ENCODE measurements around the gene PHC2. TPM values are rescaled to one million over a fixed set of nuclear protein-coding genes. Genes with fewer than 3 reads are reported as not detected.

Gene PHC2
- total RNA-seq (2022) (117 and 137 TPM in 2 replicates), Bru-seq, nascent RNA (percentile 92 among the genes with signal in this experiment), BruChase-seq, experiment 1, labeled RNA remaining after a 6-hour chase (percentile 73 among the genes with signal in this experiment), BruChase-seq, experiment 2, labeled RNA remaining after a 2-hour chase (percentile 80 among the genes with signal in this experiment)
- long read RNA-seq, transcript PHC2-202 (7 exons, 2,550 nt) = major isoform, 220 of 386 reads
- long read RNA-seq, partial matches to known transcripts = 35 of 386 reads
- long read RNA-seq, other reads (novel, unspliced or antisense) = 129 of 386 reads

DNA sequence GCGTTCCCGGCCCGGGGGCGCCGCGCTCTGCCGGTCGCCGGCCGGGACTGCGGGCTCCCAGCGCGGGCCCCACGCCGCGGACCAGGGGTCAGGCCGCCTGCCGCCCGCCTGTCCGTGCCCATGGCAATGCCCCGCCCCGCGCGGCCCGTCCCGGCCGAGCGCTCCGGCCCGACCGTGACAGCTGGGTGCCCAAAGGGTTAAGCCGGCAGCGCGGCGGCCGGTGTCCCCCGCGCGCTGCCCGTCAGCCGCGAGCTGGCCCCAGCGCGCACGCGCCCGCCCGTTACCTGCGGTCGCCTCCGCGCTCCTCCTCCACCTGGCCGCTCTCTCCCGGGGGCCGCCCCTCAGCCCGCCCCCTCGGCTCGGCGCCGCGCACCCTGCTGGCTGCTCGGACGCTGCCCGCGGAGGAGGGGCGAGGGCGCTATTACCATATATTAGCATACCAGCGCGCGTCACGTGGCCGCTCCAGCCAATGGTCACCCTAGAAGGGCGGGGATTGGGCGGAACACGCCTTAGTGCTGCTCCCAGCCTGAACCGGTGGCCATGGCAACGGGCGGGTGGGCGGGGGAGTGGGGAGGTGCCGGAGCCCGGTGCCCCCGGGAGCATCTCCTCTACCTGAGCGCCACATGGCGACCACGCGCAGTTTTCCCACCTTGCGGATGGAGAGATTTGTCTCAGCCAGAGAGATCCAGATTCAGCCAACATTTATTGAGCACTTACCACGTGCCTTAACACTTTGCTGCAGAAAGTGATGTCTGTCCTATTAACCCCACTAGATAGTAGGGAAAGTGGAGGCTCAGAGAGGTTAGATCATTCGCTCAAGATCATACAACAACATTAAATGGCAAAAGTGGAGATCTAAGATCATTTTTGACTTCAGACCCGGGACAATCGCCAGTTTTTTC is at the start of gene PHC2:
Gene PHC2 (minus strand): TSS at position 404 of the 902 bp plus-strand sequence. CDS start 55,556 bp downstream, outside the sequence.
- peaks cover 6% of the 10 kb centered on the region for H3K36me3 Mint-ChIP-seq (ENCODE audit: insufficient read depth, unreplicated experiment)
- H3K27ac Mint-ChIP-seq (ENCODE audit: low read depth, unreplicated experiment) = no peak within 1 kb of the TSS
- CTCF ChIA-PET = interaction anchor here (0.6 to 3.5 kb wide), 6 partner anchors 9 to 103 kb away, joined by 3 to 16 read pairs (median 4); no protein-coding TSS in a partner anchor
- H3K4me3 Mint-ChIP-seq (ENCODE audit: unreplicated experiment) = no peak within 1 kb of the TSS
- no peaks in the 10 kb centered on the region for H3K9me3 Mint-ChIP-seq (ENCODE audit: unreplicated experiment)
- TF ChIP-seq CTCF (IDR thresholded peaks at IDR 0.05; ENCODE audit: unreplicated experiment) = no peak
- intact Hi-C loops (cut with micrococcal nuclease) = loop anchor here (5.0 kb wide), 1 partner anchor 49 kb away; no protein-coding TSS in a partner anchor
- no TSS peak for BruUV-seq (replicated peaks)
- H3K4me1 Mint-ChIP-seq (ENCODE audit: insufficient read depth, unreplicated experiment) = peaks cover 21% of the 10 kb centered on the region
- POLR2A ChIA-PET = interaction anchor here (0.7 to 2.2 kb wide), 4 partner anchors 38 to 81 kb away, joined by 3 to 9 read pairs (median 4); no protein-coding TSS in a partner anchor
- peak; percentile 97 for DNase-seq (ENCODE audit: unreplicated experiment)
- H3K27me3 Mint-ChIP-seq (ENCODE audit: insufficient read depth, unreplicated experiment) = no peaks in the 10 kb centered on the region

GRCh38 chr1:33477451-33477850 is 46.6 kb upstream of the PHC2 start:
- CTCF ChIA-PET = interaction anchor here (0.5 to 1.2 kb wide), 4 partner anchors 12 to 1119 kb away, joined by 3 to 4 read pairs (median 4); no protein-coding TSS in a partner anchor
- no peak for TF ChIP-seq CTCF (IDR thresholded peaks at IDR 0.05; ENCODE audit: unreplicated experiment)
- no peak overlapping the region for H3K27ac Mint-ChIP-seq (ENCODE audit: low read depth, unreplicated experiment)
- DNase-seq (ENCODE audit: unreplicated experiment) = no peak
- intact Hi-C loops (cut with micrococcal nuclease) = no loop called here
- no peaks in the 10 kb centered on the region for H3K9me3 Mint-ChIP-seq (ENCODE audit: unreplicated experiment)
- BruUV-seq (replicated peaks) = no TSS peak
- POLR2A ChIA-PET = no interaction called here
- no peaks in the 10 kb centered on the region for H3K27me3 Mint-ChIP-seq (ENCODE audit: insufficient read depth, unreplicated experiment)
- peaks cover 11% of the 10 kb centered on the region for H3K4me1 Mint-ChIP-seq (ENCODE audit: insufficient read depth, unreplicated experiment)
- peaks cover 17% of the 10 kb centered on the region for H3K36me3 Mint-ChIP-seq (ENCODE audit: insufficient read depth, unreplicated experiment)
- H3K4me3 Mint-ChIP-seq (ENCODE audit: unreplicated experiment) = no peak overlapping the region

- POLR2A ChIA-PET = no interaction called here
- no TSS peak for BruUV-seq (replicated peaks)
- TF ChIP-seq CTCF (IDR thresholded peaks at IDR 0.05; ENCODE audit: unreplicated experiment) = no peak
- CTCF ChIA-PET = interaction anchor here (1.8 to 11.9 kb wide), 2 partner anchors 139 to 176 kb away, joined by 4 to 152 read pairs; no protein-coding TSS in a partner anchor
- Mint-ChIP-seq H3K4me1 (ENCODE audit: insufficient read depth, unreplicated experiment) (peaks cover 24% of the 10 kb centered on the region), H3K36me3 (ENCODE audit: insufficient read depth, unreplicated experiment) (peaks cover 5% of the 10 kb centered on the region), H3K9me3 (ENCODE audit: unreplicated experiment) (no peaks in the 10 kb centered on the region), H3K27me3 (ENCODE audit: insufficient read depth, unreplicated experiment) (no peaks in the 10 kb centered on the region), H3K27ac (ENCODE audit: low read depth, unreplicated experiment) (peak overlapping the region; percentile 1), H3K4me3 (ENCODE audit: unreplicated experiment) (peak overlapping the region; percentile 87)
- DNase-seq (ENCODE audit: unreplicated experiment) = no peak
- intact Hi-C loops (cut with micrococcal nuclease) = loop anchor here (2.0 to 5.0 kb wide), 2 partner anchors 92 to 139 kb away; no protein-coding TSS in a partner anchor
Measured at GRCh38 chr1:33473900-33474299, 43.0 kb upstream of the PHC2 start.
